GM12878 (cell line): Measurements from ENCODE around the gene CACHD1. TPM values are rescaled to one million over a fixed set of nuclear protein-coding genes. Genes with fewer than 3 reads are reported as not detected.

Experiments
- ATAC-seq: fragments of 200-7000 bp; cut with Tn5 transposase; 3 replicates; pipeline ENCODE4 v1.9.1; 2020; ENCODE audit warnings: mild to moderate bottlenecking, moderate library complexity
- BruUV-seq: library from RNA; stranded (reverse); fragments of 400-500 nt; replicated peaks from 2 replicates; lab custom pipeline; 2021; lab: Mats Ljungman, UMichigan
- CTCF ChIA-PET: fragments of 300-600 bp; sonication (Branson Sonifier 250); formaldehyde crosslinking; extraction: SDS; loops from one replicate; lab custom pipeline; 2021; ENCODE audit warnings: inconsistent platforms; lab: Yijun Ruan, JAX
- POLR2A ChIA-PET: fragments of 350-600 bp; formaldehyde crosslinking; extraction: SDS; loops from one replicate; lab custom pipeline; 2021; ENCODE audit warnings: inconsistent platforms; lab: Charles Lee
- RAD21 ChIA-PET: fragments of 300-600 bp; sonication (Branson Sonifier 250); formaldehyde crosslinking; loops from one replicate; lab custom pipeline; 2023; ENCODE audit warnings: antibody characterized with exemption; ENCODE audit not compliant: unreplicated experiment; lab: Charles Lee
- SMC1A ChIA-PET: fragments of 300-600 bp; sonication (Branson Sonifier 250); formaldehyde crosslinking; loops from one replicate; lab custom pipeline; 2023; ENCODE audit not compliant: unreplicated experiment, uncharacterized antibody; lab: Charles Lee
- DNase-seq: peaks from one replicate; pipeline ENCODE4 v3.0.0-alpha.2; 2011; ENCODE audit warnings: low read depth, low spot score
- FAIRE-seq: peaks from 3 replicates; lab custom pipeline; 2011; peaks lifted over from hg19 to GRCh38; lab: Jason Lieb, UNC
- H2AFZ ChIP-seq: 2 replicates; pipeline ENCODE4 v1.6.0; 2011; ENCODE audit warnings: low read depth, low read length, control low read depth; ENCODE audit not compliant: control insufficient read depth
- H3K27ac ChIP-seq: 2 replicates; pipeline ENCODE4 v1.5.1; 2011; ENCODE audit warnings: control low read depth; ENCODE audit not compliant: control insufficient read depth, insufficient read depth
- H3K27me3 ChIP-seq, 2 experiments: replicated peaks in 1 of 2; 2 replicates each; pipeline versions ENCODE4 v1.6.0 to v1.6.1; 2011; ENCODE audit warnings: low read length in 1 of 2; ENCODE audit not compliant: control insufficient read depth in 2 of 2, insufficient read depth in 2 of 2
- H3K36me3 ChIP-seq, 2 experiments: 2 replicates each; pipeline ENCODE4 v1.5.1; 2011; ENCODE audit warnings: low read length in 1 of 2; ENCODE audit not compliant: control insufficient read depth in 2 of 2, insufficient read depth in 2 of 2
- H3K4me1 ChIP-seq: 2 replicates; pipeline ENCODE4 v1.6.1; 2011; ENCODE audit warnings: mild to moderate bottlenecking, low read length, moderate library complexity, mixed read lengths; ENCODE audit not compliant: control insufficient read depth, insufficient read depth
- H3K4me2 ChIP-seq: 2 replicates; pipeline ENCODE4 v1.6.0; 2011; ENCODE audit warnings: control low read depth; ENCODE audit not compliant: control insufficient read depth, insufficient read depth
- H3K4me3 ChIP-seq: fragments of 200-600 bp; sonication (generic); 2 replicates; pipeline ENCODE4 v1.5.1; 2016
- H3K79me2 ChIP-seq: 2 replicates; pipeline ENCODE4 v1.6.0; 2011; ENCODE audit warnings: low read length; ENCODE audit not compliant: control insufficient read depth, insufficient read depth
- H3K9ac ChIP-seq: 2 replicates; pipeline ENCODE4 v1.8.0; 2011; ENCODE audit warnings: low read length, control low read depth, mixed read lengths; ENCODE audit not compliant: control insufficient read depth, insufficient read depth
- H3K9me3 ChIP-seq: replicated peaks from 3 replicates; pipeline ENCODE4 v1.5.1; 2011; ENCODE audit warnings: mild to moderate bottlenecking, low read length; ENCODE audit not compliant: control insufficient read depth, insufficient read depth
- H4K20me1 ChIP-seq: 2 replicates; pipeline ENCODE4 v1.6.0; 2011; ENCODE audit not compliant: control insufficient read depth, insufficient read depth
- ASH2L ChIP-seq: fragments of 300-600, 200-600 bp; sonication (generic); IDR thresholded peaks from 2 replicates; pipeline ENCODE4 v1.6.1; 2017; ENCODE audit warnings: low read depth, mild to moderate bottlenecking, borderline replicate concordance
- DPF2 ChIP-seq: fragments of 450-650 bp; IDR thresholded peaks from 2 replicates; pipeline ENCODE4 v1.6.1; 2017; ENCODE audit warnings: mild to moderate bottlenecking
- ELK1 ChIP-seq: IDR thresholded peaks from 2 replicates; pipeline ENCODE4 v1.6.1; 2012; ENCODE audit warnings: low read depth, low read length, improper control_type of control experiment
- JUNB ChIP-seq: IDR thresholded peaks from 2 replicates; pipeline ENCODE4 v1.6.1; 2016; ENCODE audit warnings: antibody characterized with exemption, mild to moderate bottlenecking
- MTA3 ChIP-seq: IDR thresholded peaks from 2 replicates; pipeline ENCODE4 v1.6.1; 2012; ENCODE audit warnings: low read length, inconsistent platforms, borderline replicate concordance
- PAX8 ChIP-seq: fragments of 450-650 bp; IDR thresholded peaks from 2 replicates; pipeline ENCODE4 v1.6.1; 2017; ENCODE audit warnings: mild to moderate bottlenecking, moderate library complexity
- SRF ChIP-seq, 2 experiments: IDR thresholded peaks; 2 replicates each; pipeline ENCODE4 v1.6.1; 2011; ENCODE audit warnings: low read depth in 2 of 2, low read length in 2 of 2, mild to moderate bottlenecking in 1 of 2, moderate library complexity in 1 of 2
- WGBS: methylation state at CpG from one replicate; pipeline ENCODE4 v1.1.6; 2016; ENCODE audit warnings: low lambda C conversion rate; ENCODE audit not compliant: insufficient replicate concordance, insufficient coverage; ENCODE audit errors: missing lambda C conversion rate; 5-methylcytosine and 5-hydroxymethylcytosine counted together
- in situ Hi-C: fragments of 300-500 bp; cut with MboI; formaldehyde crosslinking; loops from 9 replicates; pipeline ENCODE4 v1.14.3; 2018; ENCODE audit warnings: mixed read lengths
- intact Hi-C: fragments of 100-400 bp; cut with micrococcal nuclease; formaldehyde crosslinking; loops from one replicate; pipeline ENCODE4 v1.14.2; 2022; ENCODE audit not compliant: unreplicated experiment
- polyA plus RNA-seq, 11 experiments: library from polyadenylated mRNA; depleted of rRNA in 4 of 11; unstranded in 6 of 11; stranded (reverse) in 5 of 11; fragments of >200 nt; fragmentation: Nextera tagmentation in 4 of 11; fragmentation: Illumina TruSeq in 1 of 11; extraction: Ambion mirVana in 4 of 11; extraction: Trizol in 1 of 11; gene quantifications; 1 replicate in 1 of 11; 2 replicates in 10 of 11; pipeline versions ENCODE4 v1.2.1 to v1.2.3, GENCODE V29; 2011 to 2016; ENCODE audit warnings: inconsistent platforms in 2 of 11, missing spikeins in 2 of 11, low read depth in 1 of 11
- total RNA-seq, 4 experiments: library from RNA; depleted of rRNA in 3 of 4; stranded (reverse); fragments of >200 nt in 3 of 4; fragmentation: Illumina TruSeq in 1 of 4; extraction: Trizol in 1 of 4; gene quantifications; 2 replicates each; pipeline versions ENCODE4 v1.2.1 to v1.2.3, GENCODE V29; 2013 to 2021
- TF ChIP-seq, protein P1 (sequence below): fragments of 450-650 bp; IDR thresholded peaks from 2 replicates; pipeline ENCODE4 v1.6.1; 2017; ENCODE audit warnings: mild to moderate bottlenecking, low read depth, inconsistent platforms; ENCODE audit not compliant: poor library complexity, severe bottlenecking
- TF ChIP-seq, protein P2 (sequence below): fragments of 450-650 bp; IDR thresholded peaks from 2 replicates; pipeline ENCODE4 v1.6.1; 2018; ENCODE audit warnings: borderline replicate concordance, mild to moderate bottlenecking; ENCODE audit not compliant: partially characterized antibody
- TF ChIP-seq, protein P3 (sequence below): fragments of 450-650 bp; IDR thresholded peaks from 2 replicates; pipeline ENCODE4 v1.6.1; 2017; ENCODE audit warnings: mild to moderate bottlenecking, moderate library complexity
- TF ChIP-seq, protein P4 (sequence below): fragments of 450-650 bp; IDR thresholded peaks from 2 replicates; pipeline ENCODE4 v1.6.1; 2017; ENCODE audit warnings: borderline replicate concordance

Gene CACHD1
- total and polyA plus RNA-seq, 10 of the 15 experiments (the other 5 are each of a cell fraction or from before 2014, with no cell fraction given), result 0.03 TPM; not detected in 9

DNA sequence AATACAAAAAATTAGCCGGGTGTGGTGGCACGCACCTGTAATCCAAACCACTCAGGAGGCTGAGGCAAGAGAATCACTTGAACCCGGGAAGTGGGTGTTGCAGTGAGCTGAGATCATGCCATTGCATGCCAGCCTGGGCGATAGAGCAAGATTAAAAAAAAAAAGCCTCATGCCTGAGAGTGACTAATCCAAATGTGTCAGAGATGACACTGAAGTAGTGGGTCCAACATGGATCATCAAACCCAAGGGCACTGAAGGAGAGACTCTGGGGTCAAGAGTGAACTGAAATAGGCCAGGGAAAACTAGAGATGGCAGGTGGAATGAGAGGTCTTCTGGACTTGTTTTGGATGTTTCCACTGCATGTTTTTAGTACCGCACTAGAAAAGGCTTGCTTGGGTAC is 10.2 kb upstream of the CACHD1 start:
- intact Hi-C loops, result no loop called here
- Histone ChIP-seq H3K9me3 (no peaks in the 10 kb centered on the region), H3K9ac (no peak overlapping the region), H3K4me3 (no peak overlapping the region), H3K79me2 (no peaks in the 10 kb centered on the region), H3K27ac (no peak overlapping the region), H2AFZ (no peak overlapping the region), H3K4me2 (no peak overlapping the region), H3K27me3 (peaks cover 0 to 1% of the 10 kb centered on the region in 2 experiments; a peak in 1 of 4 replicates), H3K4me1 (no peaks in the 10 kb centered on the region), H4K20me1 (no peaks in the 10 kb centered on the region), H3K36me3 (no peaks in the 10 kb centered on the region)
- ChIA-PET SMC1A (no interaction called here), POLR2A (no interaction called here), CTCF (no interaction called here), RAD21 (no interaction called here)
- in situ Hi-C loops, result no loop called here
- ATAC-seq, result no peak
- 13% methylated on average over 5 of the region's 5 CpGs for WGBS
- no TSS peak for BruUV-seq
- no peak for DNase-seq
- FAIRE-seq, result no peak
- TF ChIP-seq JUNB, result no peak
- no peak for TF ChIP-seq SRF (IDR thresholded peaks at IDR 0.05; ENCODE audit: low read depth in 2 of 2, low read length in 2 of 2)
- TF ChIP-seq ELK1, result no peak
- TF ChIP-seq, protein P1, sequence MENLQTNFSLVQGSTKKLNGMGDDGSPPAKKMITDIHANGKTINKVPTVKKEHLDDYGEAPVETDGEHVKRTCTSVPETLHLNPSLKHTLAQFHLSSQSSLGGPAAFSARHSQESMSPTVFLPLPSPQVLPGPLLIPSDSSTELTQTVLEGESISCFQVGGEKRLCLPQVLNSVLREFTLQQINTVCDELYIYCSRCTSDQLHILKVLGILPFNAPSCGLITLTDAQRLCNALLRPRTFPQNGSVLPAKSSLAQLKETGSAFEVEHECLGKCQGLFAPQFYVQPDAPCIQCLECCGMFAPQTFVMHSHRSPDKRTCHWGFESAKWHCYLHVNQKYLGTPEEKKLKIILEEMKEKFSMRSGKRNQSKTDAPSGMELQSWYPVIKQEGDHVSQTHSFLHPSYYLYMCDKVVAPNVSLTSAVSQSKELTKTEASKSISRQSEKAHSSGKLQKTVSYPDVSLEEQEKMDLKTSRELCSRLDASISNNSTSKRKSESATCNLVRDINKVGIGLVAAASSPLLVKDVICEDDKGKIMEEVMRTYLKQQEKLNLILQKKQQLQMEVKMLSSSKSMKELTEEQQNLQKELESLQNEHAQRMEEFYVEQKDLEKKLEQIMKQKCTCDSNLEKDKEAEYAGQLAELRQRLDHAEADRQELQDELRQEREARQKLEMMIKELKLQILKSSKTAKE, result no peak
- TF ChIP-seq ASH2L, result no peak
- TF ChIP-seq MTA3, result no peak
- TF ChIP-seq PAX8, result no peak
- TF ChIP-seq, protein P2, sequence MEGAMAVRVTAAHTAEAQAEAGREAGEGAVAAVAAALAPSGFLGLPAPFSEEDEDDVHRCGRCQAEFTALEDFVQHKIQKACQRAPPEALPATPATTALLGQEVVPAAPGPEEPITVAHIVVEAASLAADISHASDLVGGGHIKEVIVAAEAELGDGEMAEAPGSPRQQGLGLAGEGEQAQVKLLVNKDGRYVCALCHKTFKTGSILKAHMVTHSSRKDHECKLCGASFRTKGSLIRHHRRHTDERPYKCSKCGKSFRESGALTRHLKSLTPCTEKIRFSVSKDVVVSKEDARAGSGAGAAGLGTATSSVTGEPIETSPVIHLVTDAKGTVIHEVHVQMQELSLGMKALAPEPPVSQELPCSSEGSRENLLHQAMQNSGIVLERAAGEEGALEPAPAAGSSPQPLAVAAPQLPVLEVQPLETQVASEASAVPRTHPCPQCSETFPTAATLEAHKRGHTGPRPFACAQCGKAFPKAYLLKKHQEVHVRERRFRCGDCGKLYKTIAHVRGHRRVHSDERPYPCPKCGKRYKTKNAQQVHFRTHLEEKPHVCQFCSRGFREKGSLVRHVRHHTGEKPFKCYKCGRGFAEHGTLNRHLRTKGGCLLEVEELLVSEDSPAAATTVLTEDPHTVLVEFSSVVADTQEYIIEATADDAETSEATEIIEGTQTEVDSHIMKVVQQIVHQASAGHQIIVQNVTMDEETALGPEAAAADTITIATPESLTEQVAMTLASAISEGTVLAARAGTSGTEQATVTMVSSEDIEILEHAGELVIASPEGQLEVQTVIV, result no peak
- TF ChIP-seq DPF2, result no peak
- TF ChIP-seq, protein P3, sequence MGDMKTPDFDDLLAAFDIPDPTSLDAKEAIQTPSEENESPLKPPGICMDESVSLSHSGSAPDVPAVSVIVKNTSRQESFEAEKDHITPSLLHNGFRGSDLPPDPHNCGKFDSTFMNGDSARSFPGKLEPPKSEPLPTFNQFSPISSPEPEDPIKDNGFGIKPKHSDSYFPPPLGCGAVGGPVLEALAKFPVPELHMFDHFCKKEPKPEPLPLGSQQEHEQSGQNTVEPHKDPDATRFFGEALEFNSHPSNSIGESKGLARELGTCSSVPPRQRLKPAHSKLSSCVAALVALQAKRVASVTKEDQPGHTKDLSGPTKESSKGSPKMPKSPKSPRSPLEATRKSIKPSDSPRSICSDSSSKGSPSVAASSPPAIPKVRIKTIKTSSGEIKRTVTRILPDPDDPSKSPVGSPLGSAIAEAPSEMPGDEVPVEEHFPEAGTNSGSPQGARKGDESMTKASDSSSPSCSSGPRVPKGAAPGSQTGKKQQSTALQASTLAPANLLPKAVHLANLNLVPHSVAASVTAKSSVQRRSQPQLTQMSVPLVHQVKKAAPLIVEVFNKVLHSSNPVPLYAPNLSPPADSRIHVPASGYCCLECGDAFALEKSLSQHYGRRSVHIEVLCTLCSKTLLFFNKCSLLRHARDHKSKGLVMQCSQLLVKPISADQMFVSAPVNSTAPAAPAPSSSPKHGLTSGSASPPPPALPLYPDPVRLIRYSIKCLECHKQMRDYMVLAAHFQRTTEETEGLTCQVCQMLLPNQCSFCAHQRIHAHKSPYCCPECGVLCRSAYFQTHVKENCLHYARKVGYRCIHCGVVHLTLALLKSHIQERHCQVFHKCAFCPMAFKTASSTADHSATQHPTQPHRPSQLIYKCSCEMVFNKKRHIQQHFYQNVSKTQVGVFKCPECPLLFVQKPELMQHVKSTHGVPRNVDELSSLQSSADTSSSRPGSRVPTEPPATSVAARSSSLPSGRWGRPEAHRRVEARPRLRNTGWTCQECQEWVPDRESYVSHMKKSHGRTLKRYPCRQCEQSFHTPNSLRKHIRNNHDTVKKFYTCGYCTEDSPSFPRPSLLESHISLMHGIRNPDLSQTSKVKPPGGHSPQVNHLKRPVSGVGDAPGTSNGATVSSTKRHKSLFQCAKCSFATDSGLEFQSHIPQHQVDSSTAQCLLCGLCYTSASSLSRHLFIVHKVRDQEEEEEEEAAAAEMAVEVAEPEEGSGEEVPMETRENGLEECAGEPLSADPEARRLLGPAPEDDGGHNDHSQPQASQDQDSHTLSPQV, result no peak
- TF ChIP-seq, protein P4, sequence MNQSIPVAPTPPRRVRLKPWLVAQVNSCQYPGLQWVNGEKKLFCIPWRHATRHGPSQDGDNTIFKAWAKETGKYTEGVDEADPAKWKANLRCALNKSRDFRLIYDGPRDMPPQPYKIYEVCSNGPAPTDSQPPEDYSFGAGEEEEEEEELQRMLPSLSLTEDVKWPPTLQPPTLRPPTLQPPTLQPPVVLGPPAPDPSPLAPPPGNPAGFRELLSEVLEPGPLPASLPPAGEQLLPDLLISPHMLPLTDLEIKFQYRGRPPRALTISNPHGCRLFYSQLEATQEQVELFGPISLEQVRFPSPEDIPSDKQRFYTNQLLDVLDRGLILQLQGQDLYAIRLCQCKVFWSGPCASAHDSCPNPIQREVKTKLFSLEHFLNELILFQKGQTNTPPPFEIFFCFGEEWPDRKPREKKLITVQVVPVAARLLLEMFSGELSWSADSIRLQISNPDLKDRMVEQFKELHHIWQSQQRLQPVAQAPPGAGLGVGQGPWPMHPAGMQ, result no peak
